ENCODE results near the gene OR1B1.
"Not testable (repeated sequence)": the region's sequence is repeated elsewhere in the genome, so short reads cannot be mapped to it uniquely, and the experiment has no call there.

Gene OR1B1

GRCh38 chr9:122642226-122642625, 15.2 kb downstream of the OR1B1 start:
- TF ChIP-seq MAX (IDR thresholded peaks at IDR 0.05; ENCODE audit: low read depth, low read length) (no peak), MYC (IDR thresholded peaks at IDR 0.05; ENCODE audit: low read depth, low read length) (no peak), POLR2A (IDR thresholded peaks at IDR 0.05; ENCODE audit: extremely low read depth, insufficient read length) (no peak)
- TF ChIP-seq, protein P1, sequence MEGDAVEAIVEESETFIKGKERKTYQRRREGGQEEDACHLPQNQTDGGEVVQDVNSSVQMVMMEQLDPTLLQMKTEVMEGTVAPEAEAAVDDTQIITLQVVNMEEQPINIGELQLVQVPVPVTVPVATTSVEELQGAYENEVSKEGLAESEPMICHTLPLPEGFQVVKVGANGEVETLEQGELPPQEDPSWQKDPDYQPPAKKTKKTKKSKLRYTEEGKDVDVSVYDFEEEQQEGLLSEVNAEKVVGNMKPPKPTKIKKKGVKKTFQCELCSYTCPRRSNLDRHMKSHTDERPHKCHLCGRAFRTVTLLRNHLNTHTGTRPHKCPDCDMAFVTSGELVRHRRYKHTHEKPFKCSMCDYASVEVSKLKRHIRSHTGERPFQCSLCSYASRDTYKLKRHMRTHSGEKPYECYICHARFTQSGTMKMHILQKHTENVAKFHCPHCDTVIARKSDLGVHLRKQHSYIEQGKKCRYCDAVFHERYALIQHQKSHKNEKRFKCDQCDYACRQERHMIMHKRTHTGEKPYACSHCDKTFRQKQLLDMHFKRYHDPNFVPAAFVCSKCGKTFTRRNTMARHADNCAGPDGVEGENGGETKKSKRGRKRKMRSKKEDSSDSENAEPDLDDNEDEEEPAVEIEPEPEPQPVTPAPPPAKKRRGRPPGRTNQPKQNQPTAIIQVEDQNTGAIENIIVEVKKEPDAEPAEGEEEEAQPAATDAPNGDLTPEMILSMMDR (IDR thresholded peaks at IDR 0.05; ENCODE audit: low read depth, low read length) = no peak
- DNase-seq (ENCODE audit: low read depth) = peak; percentile 25
- no peak overlapping the region for H3K4me3 ChIP-seq (ENCODE audit: low read depth, low read length)

- no peak overlapping the region for H3K4me3 ChIP-seq (ENCODE audit: low read depth, low read length)
- no peak for DNase-seq (ENCODE audit: low read depth)
- TF ChIP-seq MAX (IDR thresholded peaks at IDR 0.05; ENCODE audit: low read depth, low read length) (no peak), POLR2A (IDR thresholded peaks at IDR 0.05; ENCODE audit: extremely low read depth, insufficient read length) (no peak)
Observed at GRCh38 chr9:122619996-122620395, 37.4 kb downstream of the OR1B1 start.

DNA sequence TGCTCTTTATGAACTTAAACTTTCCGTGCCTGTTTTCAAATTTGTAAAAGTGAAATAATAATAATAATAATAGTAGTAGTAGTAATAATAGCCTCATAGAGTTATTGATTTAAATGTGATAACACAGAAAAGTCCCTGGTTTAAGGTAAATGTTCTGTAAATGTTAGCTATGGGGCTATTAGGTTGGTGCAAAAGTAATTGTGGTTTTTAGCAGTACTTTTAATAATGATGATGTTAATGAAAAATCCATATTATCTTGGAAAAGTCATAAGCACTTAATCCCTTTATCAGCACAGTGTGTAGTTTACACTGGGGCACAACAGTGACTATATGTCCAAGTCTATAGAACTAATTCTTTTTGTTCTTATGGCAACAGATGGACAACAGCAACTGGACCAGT, 43.1 kb downstream of the OR1B1 start, which contains the start of gene OR1Q1:
Gene OR1Q1 (plus strand): TSS at position 377 of the 400 bp plus-strand sequence. CDS start 0 bp downstream, at position 377.
- no peak for DNase-seq (ENCODE audit: low read depth)
- H3K4me3 ChIP-seq (ENCODE audit: low read depth, low read length) = no peak within 1 kb of the TSS
- no peak for TF ChIP-seq MYC (IDR thresholded peaks at IDR 0.05; ENCODE audit: low read depth, low read length)
- no peak for TF ChIP-seq MAX (IDR thresholded peaks at IDR 0.05; ENCODE audit: low read depth, low read length)
- TF ChIP-seq POLR2A (IDR thresholded peaks at IDR 0.05; ENCODE audit: extremely low read depth, insufficient read length) = no peak
- TF ChIP-seq, protein P1 (IDR thresholded peaks at IDR 0.05; ENCODE audit: low read depth, low read length) = no peak

DNA sequence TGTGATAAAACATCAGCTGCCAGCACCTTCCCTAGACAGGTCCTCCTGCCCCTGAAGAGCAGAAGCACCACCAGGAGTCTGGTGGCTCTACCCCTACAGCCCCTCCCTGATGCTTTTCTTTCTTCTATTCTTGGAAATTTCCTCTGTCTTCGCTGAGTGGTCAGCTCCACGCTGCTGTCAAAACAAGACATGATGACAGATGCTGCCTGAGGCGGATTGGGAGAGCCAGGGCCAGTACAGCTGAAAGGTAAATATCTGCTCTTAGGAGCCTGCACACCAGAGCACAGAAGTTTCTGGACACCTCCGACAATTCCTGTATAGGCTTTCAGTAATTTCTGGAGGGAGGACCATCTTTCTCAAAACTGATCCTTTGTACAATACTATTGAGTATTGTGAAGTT, 47.6 kb downstream of the OR1B1 start:
- DNase-seq (ENCODE audit: low read depth) = no peak
- TF ChIP-seq POLR2A (IDR thresholded peaks at IDR 0.05; ENCODE audit: extremely low read depth, insufficient read length) (no peak), MYC (IDR thresholded peaks at IDR 0.05; ENCODE audit: low read depth, low read length) (no peak), MAX (IDR thresholded peaks at IDR 0.05; ENCODE audit: low read depth, low read length) (no peak)
- TF ChIP-seq, protein P1 (IDR thresholded peaks at IDR 0.05; ENCODE audit: low read depth, low read length) = no peak
- H3K4me3 ChIP-seq (ENCODE audit: low read depth, low read length) = no peak overlapping the region

DNA sequence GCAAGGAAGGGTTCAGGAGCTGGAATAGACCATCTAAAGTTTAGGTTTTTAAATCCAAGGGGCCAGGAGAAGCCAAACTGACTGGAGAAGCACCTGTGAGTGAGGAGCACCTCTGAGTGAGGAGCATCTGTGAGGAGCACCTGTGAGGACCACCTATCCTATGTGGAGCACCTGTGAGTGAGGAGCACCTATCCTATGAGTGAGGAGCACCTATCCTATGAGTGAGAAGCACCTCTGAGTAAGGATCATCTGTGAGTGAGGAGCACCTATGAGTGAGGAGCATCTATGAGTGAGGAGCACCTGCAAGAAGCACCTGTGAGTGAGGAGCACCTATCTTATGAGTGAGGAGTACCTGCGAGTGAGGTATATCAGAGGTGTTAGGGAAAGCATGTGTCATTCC, 50.8 kb downstream of the OR1B1 start:
- DNase-seq (ENCODE audit: low read depth) = no peak
- no peak overlapping the region for H3K4me3 ChIP-seq (ENCODE audit: low read depth, low read length)
- no peak for TF ChIP-seq MYC (IDR thresholded peaks at IDR 0.05; ENCODE audit: low read depth, low read length)
- TF ChIP-seq MAX (IDR thresholded peaks at IDR 0.05; ENCODE audit: low read depth, low read length) = no peak
- TF ChIP-seq, protein P1 (IDR thresholded peaks at IDR 0.05; ENCODE audit: low read depth, low read length) = no peak
- TF ChIP-seq POLR2A (IDR thresholded peaks at IDR 0.05; ENCODE audit: extremely low read depth, insufficient read length) = no peak

DNA sequence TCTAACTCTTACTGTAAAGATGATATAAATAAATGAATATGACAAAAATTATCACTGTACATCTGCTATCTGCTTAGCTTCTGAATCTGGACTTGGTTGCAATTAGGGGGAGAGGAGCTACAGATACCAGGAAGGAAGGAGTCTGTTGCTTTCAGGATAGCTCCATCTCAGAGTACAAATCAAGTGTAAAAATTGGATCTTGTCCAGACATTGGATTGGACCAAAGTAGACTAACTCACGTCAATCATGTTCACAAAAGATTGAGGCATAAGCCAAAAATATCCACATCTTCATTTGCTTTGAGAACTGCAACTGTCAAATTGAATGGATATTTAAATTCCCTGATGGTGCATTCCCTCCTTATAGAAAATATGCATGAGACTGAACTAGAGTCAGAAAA, 51.7 kb downstream of the OR1B1 start:
- no peak overlapping the region for H3K4me3 ChIP-seq (ENCODE audit: low read depth, low read length)
- TF ChIP-seq MAX (IDR thresholded peaks at IDR 0.05; ENCODE audit: low read depth, low read length) (no peak), MYC (IDR thresholded peaks at IDR 0.05; ENCODE audit: low read depth, low read length) (no peak), POLR2A (IDR thresholded peaks at IDR 0.05; ENCODE audit: extremely low read depth, insufficient read length) (no peak)
- TF ChIP-seq, protein P1 (IDR thresholded peaks at IDR 0.05; ENCODE audit: low read depth, low read length) = no peak
- DNase-seq (ENCODE audit: low read depth) = no peak

DNA sequence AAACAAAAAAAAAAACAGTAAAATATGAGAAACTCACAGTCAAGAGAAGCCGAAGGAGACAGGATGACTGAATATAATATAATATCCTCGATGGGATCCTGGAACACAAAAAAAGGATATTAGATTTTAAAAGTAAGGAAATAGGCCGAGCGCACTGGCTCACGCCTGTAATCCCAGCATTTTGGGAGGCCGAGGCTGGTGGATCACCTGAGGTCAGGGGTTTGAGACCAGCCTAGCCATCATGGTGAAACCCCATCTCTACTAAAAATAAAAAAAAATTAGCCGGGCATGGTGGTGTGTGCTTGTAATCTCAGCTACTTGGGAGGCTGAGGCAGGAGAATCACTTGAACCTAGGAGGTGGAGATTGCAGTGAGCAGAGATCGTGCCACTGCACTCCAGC, 74.1 kb downstream of the OR1B1 start, which contains the start of gene OR1L8:
Gene OR1L8 (minus strand): TSS at position 101 of the 400 bp plus-strand sequence. CDS start 14,907 bp downstream, outside the sequence.
- DNase-seq (ENCODE audit: low read depth); H3K4me3 ChIP-seq (ENCODE audit: low read depth, low read length): not testable (repeated sequence)
